Adipose tissue (tissue), 3 donors: ENCODE data around the gene TRIM62. TPM values are rescaled to one million over a fixed set of nuclear protein-coding genes. Genes with fewer than 3 reads are reported as not detected.
"Not testable (repeated sequence)": the region's sequence is repeated elsewhere in the genome, so short reads cannot be mapped to it uniquely, and the experiment has no call there.

Experiments
- H3K27ac ChIP-seq: one replicate; pipeline ENCODE4 v1.5.1; 2013; ENCODE audit warnings: low read depth, low read length
- WGBS, 3 donors: extraction: QIAGEN DNeasy Blood & Tissue Kit; methylation state at CpG; one replicate each; pipeline ENCODE4 v1.1.7; 2013; 5-methylcytosine and 5-hydroxymethylcytosine counted together
- polyA plus RNA-seq, 3 donors: library from polyadenylated mRNA; stranded (reverse); fragments of 200-250 nt; gene quantifications; one replicate each; pipeline ENCODE4 v1.2.3, GENCODE V29; 2013
- donor health status: healthy with polysubstance abuse.
- donor health status: Bipolar disorder and iron deficiency.
- donor health status: healthy.

The TRIM62 gene
- polyA plus RNA-seq, 3 donors: 1.8 to 3.3 (median 1.8) TPM

DNA sequence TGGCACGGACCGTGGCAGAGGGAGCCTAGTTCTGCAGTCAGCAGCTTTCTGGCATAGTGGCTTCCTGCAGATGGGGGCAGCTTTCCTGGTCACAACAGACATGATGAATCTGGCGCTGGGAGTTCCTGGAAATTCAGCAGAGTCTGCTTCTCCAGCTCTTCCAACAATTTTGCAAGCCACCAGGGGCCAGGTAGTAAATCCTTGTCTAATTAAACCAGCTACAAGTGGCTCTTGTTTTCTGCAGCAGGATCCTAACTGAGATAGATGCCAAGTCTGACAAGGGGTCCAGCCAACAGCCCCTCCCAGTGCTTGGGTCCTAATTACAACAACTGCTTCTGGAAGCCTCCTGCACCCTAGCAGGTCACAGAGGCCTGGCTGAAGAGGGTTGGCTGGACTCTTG lies 35.8 kb downstream of the TRIM62 start:
- WGBS, 3 donors: 50 to 80% (median 63%) methylated on average over 3 of the region's 3 CpGs
- H3K27ac ChIP-seq: no peak overlapping the region

DNA sequence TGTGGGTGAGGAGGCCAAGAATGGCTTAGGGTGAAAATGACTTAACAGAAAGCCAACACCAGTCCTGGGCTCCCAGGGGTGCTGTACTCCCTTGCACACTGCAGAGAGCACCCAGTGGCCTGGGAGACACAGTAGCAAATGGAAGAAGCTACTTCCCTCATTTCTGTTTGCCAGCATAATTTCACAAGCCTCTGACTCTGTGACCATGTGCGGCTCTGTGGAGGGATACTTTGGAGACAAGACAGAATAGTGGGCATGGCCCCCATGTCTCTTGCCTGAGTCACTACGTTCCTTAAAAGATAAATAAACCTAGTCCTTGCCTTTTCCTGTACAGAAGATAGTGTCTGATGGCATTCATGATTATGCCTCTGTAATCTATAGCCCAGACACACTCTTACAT lies 38.1 kb downstream of the TRIM62 start:
- 47 to 70% (median 65%) methylated on average over 2 of the region's 2 CpGs for WGBS, 3 donors
- no peak overlapping the region for H3K27ac ChIP-seq

DNA sequence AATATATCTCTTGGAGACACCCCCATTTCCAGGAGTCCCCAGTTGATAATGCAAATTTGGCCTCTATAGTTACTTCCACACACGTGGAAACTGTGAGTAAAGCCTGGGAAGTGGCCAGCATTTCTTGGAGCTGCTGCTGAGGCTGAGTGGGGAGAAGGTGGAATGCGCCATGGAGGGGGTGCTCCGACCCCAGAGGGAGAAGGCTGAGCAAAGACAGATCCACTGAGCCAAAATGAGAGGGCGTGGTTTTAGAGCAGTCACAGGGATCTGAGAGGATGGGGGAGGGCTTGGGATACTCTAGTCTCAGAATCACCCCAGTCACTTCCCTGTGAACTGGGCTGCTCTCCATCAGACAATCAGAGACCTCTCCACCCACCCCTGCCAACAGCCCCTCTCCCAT lies 38.7 kb downstream of the TRIM62 start:
- WGBS, 3 donors: 59 to 72% (median 61%) methylated on average over 4 of the region's 4 CpGs
- no peak overlapping the region for H3K27ac ChIP-seq

DNA sequence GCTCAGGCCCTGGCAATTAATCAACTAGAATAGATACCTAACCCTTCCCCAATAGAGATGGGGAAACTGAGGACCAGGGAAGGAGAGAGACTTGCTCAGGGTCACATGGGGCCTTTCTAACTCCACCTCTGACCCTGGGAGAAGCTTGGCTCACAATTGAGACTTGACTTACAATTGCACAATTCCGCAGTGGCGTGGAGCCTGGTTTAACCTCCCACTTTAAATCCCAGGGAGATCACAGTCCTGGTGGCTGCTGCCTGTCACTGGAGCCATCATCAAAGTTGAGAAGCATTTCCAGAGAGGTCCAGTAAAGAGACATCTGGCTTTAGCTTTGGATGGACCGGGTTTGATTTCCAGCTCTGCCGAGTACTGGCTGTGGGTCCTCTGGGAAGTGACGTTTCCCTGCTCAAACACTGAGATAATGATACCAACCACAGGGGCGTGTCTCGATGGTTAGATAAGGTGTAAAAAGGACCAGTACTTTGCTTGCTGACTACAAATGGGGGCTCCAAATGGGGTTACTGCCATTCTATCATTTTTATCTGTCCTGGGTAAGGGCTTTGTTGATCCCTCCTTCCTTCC lies 39.3 kb downstream of the TRIM62 start:
- H3K27ac ChIP-seq: no peak overlapping the region
- 58 to 68% (median 59%) methylated on average over 7 of the region's 7 CpGs for WGBS, 3 donors

DNA sequence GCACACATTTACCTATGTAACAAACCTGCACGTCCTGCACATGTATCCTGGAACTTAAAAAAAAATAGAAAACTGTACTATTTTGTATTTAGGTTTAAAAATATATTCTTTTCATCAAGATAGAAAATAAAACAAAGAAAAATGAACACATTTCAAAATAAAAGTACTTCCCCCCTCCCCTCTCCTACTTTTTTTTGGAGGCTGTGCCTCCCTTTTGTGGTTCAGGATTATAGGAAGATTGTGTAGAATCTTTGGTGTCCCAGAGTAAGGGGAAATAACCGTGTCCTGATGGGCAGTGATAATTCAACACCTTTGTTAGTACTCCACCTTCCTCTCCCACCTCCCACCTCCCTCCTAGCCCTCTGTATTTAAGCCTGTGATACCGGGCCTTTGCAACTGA lies 40.1 kb downstream of the TRIM62 start:
- 57 to 66% (median 65%) methylated on average over 3 of the region's 3 CpGs for WGBS, 3 donors
- no peak overlapping the region for H3K27ac ChIP-seq

DNA sequence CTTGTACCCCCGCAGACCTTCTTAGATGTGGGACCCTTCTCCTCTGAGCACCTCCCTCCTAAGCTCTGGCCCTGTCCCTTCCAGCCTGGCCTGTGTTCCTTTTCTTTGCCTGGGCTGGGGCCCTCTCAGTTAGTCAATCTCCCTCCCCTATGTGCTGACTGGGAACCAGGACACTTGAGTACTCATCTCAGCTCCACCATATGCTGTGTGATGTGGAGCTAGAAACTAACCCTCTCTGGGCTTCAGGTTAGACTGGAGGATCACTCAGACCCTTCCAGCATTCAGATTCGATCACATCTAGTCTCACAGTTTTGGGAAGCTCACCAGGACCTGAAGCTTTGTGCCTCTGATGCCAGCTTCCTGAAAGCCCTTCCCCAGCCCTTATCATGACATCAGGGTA lies 40.6 kb downstream of the TRIM62 start:
- WGBS, 3 donors: 70 to 90% (median 80%) methylated on average over 2 of the region's 2 CpGs
- no peak overlapping the region for H3K27ac ChIP-seq

DNA sequence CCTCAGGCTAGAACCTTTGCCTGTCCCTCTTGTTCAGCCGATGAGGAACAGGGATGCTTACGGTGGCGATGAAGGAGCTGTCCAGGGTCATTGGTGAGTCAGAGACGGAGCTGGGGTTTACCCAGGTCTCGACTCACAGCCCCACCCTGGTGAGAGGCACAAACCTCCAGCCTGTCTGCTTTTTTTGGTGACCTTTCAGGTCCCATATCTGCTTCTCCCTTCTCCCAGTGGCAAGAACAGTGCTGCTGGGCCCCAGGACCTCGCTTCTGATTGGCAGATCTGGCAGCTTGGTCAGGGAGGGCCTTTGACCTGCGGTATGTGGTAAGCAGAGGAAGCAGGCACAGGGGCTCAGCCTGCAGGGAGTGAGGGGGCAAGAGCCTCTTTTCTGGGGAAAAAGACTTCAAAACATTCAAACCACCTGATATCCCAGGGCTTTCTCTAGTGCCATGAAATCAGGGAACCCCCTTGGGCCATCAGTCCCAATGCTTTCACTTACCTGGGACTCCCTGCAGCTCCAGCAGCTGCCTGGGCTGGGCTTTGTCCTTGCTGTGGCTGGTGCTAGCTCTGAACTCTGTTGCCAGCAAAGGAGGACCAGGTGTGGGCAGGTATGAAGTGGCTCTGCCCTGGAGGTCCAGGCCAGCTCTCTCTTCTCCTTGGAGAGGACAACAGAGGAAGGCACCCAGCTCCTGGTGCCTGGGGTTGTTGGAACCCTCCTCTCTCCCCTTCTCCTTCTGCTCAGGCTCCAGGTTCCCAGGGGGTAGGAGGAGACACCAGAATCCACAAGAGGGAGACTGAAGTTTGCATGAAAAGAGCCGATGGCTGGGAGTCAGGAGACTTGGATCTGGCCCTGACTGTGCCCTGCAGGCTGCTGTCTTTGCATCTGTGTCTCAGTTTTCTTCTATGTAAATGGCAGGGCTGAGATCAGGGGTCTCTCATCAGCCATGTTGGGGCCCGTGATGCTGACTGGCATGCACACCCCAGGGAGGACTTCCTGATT lies 41.4 kb downstream of the TRIM62 start:
- 65 to 68% (median 67%) methylated on average over 9 of the region's 9 CpGs for WGBS, 3 donors
- H3K27ac ChIP-seq: no peak overlapping the region

DNA sequence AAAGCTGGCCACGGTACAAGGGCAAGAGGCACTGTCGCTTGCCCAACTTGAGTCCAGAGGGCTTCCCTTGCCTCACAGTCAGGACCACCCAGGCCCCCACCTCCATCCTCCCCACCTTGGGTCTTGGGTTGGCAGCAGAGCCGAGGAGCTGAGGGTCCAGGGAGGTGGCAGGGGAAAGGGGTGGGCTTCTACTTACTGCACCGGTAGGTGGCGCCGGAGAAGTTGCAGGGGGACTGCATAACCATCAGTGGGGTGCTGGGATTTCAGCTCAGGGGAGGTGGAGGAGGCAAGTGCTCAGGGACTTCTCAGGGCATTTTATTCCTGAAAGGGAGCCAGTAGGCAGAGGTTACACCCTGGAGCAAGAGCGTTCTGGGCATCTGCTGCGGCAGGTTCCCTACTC lies 44.0 kb downstream of the TRIM62 start:
- WGBS, 3 donors: 53 to 54% (median 54%) methylated on average over 8 of the region's 8 CpGs
- no peak overlapping the region for H3K27ac ChIP-seq

DNA sequence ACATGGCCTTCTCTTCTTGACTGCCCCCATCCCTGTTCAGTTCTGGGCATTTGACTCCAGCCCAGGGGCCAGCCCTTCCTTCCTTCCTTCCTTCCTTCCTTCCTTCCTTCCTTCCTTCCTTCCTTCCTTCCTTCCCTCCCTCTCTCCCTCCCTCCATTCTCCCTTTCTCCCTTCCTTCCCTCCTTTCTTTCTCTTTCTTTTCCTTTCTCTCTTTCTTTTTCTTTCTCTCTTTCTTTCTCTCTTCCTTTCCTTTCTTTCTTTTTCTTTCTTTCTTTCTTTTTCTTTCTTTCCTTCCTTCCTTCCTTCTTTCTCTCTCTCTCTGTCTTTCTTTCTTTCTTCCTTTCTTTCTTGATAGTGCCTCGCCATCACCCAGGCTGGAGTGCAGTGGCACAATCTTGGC lies 45.8 kb downstream of the TRIM62 start:
- 96 to 100% (median 100%) methylated on average over 1 of the region's 1 CpG for WGBS, 3 donors
- not testable (repeated sequence) for H3K27ac ChIP-seq

DNA sequence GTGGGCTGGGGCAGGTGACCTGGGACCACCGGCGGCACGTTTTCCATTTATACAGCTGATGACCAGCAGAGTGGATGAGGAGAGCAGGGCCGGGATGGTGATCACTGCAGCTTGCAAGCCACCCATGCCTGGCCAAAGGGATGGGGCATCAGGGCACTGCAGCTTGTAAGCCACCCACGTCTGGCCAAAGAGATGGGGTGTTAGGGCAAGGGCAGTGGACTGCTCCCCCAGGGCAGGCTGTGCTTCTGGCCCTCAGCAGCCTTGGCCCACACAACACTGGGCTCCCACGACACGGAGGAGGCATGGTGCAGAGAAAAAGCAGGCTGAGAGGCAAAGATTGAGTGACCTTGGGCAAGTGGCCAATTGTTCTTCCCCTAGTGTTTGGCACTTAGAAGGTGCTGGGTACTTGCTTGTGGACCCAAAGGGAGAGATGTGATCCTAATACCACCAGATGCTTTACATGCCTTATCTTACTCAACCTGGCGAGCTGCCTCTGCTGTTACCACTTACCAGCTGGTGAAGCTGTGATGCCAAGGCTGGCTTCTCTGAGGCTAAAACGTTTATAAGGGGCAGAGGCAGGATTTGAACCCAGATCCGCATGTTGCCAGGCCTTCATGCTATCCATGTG lies 48.3 kb downstream of the TRIM62 start:
- 67 to 81% (median 78%) methylated on average over 10 of the region's 10 CpGs for WGBS, 3 donors
- no peak overlapping the region for H3K27ac ChIP-seq

DNA sequence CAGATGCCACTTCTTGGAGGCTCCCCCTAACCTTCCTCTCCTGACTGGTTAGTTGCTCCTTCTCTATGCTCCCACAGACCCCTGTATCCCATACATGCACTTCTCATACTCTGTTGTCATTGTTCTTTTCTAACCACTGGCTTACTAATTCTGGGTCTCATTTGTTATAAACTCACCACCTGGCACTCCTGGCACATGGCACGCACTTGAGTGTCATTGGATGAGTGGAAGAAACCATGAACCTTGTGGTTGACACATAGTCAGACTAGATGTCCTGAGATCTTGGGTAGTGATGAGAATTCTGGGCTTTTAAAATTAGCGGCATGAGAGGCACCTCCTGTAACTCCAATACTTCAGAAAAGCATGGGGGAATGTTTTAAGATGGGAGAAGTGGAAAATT lies 49.3 kb downstream of the TRIM62 start:
- no peak overlapping the region for H3K27ac ChIP-seq
- 91 to 100% (median 94%) methylated on average over 2 of the region's 2 CpGs for WGBS, 3 donors

DNA sequence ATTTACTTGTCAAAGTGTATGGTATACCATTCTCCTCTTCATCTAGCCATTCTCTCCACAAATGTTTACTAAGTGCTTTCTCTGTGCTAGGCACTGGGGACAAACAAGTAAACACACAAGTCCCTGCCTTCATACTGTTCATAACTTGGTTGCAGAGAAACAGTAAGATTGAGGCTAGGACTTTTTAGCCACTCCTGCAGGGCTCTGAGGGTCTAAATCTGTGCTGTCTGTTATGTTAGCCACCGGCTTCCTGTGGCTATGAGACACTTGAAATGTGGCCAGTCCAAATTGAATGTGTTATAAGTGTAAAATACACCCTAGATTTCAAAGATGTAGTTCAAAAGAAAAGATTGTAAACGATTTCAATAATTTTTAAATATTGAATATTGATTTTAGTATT lies 50.7 kb downstream of the TRIM62 start:
- WGBS, 3 donors: 85 to 89% (median 88%) methylated on average over 2 of the region's 2 CpGs
- H3K27ac ChIP-seq: no peak overlapping the region

DNA sequence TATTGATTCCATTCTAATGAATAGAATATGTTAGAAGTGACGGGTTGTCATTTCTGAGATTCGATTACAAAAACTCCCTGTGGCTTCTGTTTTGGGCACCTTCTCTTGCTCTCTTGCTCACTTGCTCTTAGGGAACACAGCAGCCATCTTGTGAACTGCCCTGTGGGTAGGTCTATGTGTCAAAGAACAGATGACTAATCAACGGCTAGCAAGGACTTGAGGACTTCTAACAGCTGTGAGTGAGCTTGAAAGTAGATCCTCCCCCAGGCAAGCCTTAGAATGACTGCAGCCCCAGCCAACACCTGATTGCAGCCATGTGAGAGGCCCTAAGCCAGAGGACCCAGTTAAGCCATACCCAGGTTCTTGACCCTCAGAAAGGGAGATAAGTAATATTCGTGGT lies 51.5 kb downstream of the TRIM62 start:
- WGBS, 3 donors: 58 to 86% (median 85%) methylated on average over 4 of the region's 4 CpGs
- no peak overlapping the region for H3K27ac ChIP-seq

DNA sequence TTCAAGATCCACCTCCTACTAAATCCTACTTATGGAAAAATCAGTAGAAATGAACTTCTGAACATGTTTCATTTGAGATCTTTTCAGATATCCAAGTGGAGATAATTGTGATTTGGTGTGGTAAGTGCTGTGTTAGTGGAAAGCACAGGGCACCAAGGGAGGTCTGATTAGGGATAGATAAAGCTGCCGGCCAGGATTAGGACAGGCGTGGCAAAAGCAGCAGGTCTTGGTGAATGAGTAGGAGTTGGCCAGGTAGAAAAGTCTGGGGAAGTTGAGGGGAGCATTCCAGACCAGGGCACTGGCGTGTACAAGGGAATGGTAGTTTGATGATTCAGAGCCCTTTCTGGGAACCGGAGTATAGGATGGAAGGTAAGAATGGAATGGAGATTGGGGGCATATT lies 53.1 kb downstream of the TRIM62 start:
- H3K27ac ChIP-seq: no peak overlapping the region
- WGBS, 3 donors: 76 to 93% (median 93%) methylated on average over 4 of the region's 4 CpGs

DNA sequence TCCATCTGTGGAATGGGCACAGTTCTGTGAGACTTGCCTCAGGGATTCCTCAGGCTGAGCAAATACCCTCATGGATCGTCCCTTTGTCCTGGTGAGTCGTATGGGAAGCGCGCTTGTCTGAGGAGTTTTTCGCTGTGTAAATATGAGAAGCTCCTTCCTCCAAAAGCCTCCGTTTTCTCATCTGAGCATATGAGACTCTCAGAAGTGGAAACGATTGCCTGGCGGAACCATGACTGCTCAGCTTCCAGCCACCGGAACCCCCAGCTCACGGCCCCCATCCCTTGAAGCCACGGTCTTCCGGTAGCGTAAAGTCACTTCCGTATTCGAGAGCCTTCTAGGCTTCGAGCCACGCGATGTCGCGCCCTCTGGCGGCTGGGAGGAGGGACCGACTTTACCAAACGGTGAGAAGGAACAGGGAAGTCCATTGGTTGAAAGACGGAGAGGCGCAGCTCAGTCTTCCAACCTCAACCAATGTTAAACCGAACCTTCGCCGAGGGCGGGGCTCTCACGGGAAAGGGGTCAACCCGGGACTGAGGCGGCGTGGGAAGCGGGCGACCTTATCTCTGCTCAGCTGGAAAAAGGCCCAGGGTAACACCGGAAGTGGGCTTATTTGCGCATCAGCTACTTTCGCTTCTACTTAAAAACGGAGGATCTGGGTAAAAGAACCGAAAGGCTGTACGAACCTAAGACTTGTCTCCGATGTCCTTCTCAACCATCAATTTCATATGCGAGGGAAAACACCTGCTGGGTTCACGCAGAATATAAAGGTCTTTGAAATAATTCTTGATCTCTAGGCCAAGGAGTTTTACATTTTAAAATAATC lies 54.6 kb downstream of the TRIM62 start:
- 0 to 1% (median 1%) methylated on average over 44 of the region's 44 CpGs for WGBS, 3 donors
- peak overlapping the region; percentile 38 for H3K27ac ChIP-seq

DNA sequence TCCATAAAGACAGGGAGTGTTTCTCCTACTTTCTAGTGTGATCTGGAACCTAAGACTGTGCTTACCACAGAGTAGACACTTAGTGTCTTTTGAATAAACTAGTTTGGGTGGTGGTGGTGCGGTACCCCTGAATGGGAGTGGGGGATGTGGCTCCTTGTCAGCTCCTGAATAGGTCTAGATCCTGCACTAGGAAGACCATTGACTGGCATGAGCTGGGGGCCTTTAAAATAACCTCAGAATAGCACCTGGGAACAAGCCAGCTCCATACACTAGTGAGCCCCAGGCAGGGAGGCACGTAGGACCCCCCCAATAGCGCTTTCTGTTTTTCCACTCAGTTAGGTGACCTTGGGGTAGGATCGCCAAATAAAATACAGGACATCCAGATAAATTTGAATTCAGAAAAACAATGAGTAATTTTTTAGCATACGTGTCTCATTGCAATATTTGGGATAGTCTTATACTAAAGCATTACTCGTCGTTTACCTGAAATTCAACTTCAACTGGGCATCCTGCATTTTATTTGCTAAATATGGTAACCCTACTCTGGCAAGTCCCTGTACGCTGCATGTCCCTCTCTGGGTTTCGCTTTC lies 55.3 kb downstream of the TRIM62 start:
- H3K27ac ChIP-seq: peak overlapping the region; percentile 38
- WGBS, 3 donors: 19 to 35% (median 27%) methylated on average over 9 of the region's 9 CpGs

DNA sequence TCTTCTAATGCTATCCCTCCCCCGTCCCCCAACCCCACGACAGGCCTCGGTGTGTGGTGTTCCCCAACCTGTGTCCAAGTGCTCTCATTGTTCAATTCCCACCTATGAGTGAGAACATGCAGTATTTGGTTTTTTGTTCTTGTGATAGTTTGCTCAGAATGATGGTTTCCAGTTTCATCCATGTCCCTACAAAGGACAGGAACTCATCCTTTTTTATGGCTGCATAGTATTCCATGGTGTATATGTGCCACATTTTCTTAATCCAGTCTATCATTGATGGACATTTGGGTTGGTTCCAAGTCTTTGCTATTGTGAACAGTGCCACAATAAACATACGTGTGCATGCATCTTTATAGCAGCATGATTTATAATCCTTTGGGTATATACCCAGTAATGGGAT lies 57.2 kb downstream of the TRIM62 start:
- 94 to 96% (median 94%) methylated on average over 4 of the region's 4 CpGs for WGBS, 3 donors
- H3K27ac ChIP-seq: not testable (repeated sequence)

DNA sequence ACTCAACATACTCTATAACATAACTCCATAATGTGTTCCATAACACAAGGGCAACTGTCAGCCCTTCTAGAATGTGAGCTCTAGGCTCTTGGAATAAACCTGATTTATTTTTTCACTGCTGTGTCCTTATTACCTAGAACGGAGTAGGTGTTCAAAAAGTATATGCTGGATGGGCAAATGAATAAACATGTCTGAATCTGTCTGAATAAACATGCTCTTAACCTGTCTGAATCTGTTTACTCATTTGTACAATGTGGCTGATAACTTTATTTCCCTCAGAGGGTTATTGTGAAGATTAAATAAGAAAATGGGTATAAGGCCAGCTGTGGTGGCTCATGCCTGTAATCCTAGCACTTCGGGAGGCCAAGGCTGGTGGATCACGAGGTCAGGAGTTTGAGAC lies 58.6 kb downstream of the TRIM62 start:
- H3K27ac ChIP-seq: no peak overlapping the region
- 63 to 76% (median 71%) methylated on average over 3 of the region's 3 CpGs for WGBS, 3 donors
